ENCODE data around the gene ZC3HAV1L.
"Not testable (repeated sequence)": the region's sequence is repeated elsewhere in the genome, so short reads cannot be mapped to it uniquely, and the experiment has no call there.

DNA sequence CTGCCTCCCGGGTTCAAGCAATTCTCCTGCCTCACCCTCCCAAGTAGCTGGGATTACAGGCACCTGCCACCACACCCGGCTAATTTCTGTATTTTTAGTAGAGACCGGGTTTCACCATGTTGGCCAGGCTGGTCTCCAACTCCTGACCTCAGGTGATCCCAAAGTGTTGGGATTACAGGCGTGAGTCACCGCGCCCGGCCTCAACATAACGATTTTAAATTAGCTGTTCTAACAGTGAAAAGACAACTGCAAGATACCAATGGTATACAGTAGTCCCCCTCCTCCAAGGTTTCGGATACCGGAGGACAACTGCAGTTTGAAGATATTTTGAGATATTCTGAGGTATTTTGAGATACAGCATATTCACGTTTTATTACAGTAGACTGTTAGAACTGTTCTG is 59.7 kb downstream of the ZC3HAV1L start:
- TF ChIP-seq POLR2A (IDR thresholded peaks at IDR 0.05; ENCODE audit: low read depth), result not testable (repeated sequence)
- TF ChIP-seq, protein P1, sequence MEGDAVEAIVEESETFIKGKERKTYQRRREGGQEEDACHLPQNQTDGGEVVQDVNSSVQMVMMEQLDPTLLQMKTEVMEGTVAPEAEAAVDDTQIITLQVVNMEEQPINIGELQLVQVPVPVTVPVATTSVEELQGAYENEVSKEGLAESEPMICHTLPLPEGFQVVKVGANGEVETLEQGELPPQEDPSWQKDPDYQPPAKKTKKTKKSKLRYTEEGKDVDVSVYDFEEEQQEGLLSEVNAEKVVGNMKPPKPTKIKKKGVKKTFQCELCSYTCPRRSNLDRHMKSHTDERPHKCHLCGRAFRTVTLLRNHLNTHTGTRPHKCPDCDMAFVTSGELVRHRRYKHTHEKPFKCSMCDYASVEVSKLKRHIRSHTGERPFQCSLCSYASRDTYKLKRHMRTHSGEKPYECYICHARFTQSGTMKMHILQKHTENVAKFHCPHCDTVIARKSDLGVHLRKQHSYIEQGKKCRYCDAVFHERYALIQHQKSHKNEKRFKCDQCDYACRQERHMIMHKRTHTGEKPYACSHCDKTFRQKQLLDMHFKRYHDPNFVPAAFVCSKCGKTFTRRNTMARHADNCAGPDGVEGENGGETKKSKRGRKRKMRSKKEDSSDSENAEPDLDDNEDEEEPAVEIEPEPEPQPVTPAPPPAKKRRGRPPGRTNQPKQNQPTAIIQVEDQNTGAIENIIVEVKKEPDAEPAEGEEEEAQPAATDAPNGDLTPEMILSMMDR (IDR thresholded peaks at IDR 0.05), result not testable (repeated sequence)

Data from esophagus muscularis mucosa (tissue), 3 donors.